Measurements from ENCODE around the gene RPL5. TPM values are rescaled to one million over a fixed set of nuclear protein-coding genes. Genes with fewer than 3 reads are reported as not detected.

Gene RPL5
- total RNA-seq, 1 experiment from 2014 or later, result 1,607 TPM

DNA sequence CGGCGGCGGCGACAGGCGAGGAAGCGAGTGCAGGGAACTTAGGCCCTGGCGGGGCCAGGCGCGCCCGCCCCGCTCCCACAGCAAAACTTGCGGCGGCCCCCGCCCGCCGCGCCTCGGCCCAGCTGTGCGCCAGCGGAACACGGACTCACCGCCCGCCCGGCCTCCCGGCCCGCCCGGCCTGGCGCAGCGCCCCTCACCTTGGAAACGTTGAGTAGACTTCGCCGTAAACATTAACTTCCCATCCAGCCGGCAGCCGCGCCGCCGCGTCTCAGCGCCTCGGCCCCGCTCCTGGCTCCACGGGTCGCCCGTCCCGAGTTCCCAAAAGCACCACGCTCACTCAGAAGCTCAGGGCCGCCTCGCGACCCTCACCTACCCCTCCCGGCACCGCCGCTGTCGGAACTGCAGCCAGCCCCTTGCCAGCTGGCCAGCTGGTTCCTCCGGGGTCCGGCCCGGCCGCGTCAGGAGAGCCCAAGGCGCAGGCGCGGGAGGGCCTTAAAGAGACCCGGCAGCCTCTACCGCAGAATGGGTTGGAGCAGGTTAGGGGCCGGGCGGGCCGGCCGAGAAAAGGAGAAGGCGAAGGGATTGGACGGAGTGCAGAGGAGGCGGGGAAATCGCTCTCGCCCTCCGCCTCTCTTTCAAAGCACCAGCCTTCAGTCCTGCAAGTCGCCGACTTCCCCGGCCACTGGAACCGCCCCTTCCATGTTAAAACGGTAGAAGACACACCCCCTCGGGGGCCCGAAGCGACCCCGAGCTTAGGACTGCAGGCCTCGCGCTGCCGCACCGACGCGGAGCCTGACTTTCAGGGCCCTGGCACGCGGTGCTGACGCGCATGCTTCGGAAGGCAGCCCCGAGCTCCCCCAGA, 47.0 kb upstream of the RPL5 start, which contains the start of gene EVI5:
Gene EVI5 (minus strand): TSS at position 470 of the 862 bp plus-strand sequence. CDS start 48,562 bp downstream, outside the sequence.
- Mint-ChIP-seq H3K27me3 (ENCODE audit: insufficient read depth, unreplicated experiment) (no peaks in the 10 kb centered on the region), H3K36me3 (ENCODE audit: insufficient read depth, unreplicated experiment) (no peaks in the 10 kb centered on the region), H3K4me3 (ENCODE audit: unreplicated experiment) (peak within 1 kb of the TSS; percentile 87), H3K9me3 (ENCODE audit: unreplicated experiment) (no peaks in the 10 kb centered on the region), H3K4me1 (ENCODE audit: insufficient read depth, unreplicated experiment) (peaks cover 10% of the 10 kb centered on the region), H3K27ac (ENCODE audit: low read depth, unreplicated experiment) (peak within 1 kb of the TSS; percentile 96)
- ChIA-PET CTCF (interaction anchor here (0.5 to 2.8 kb wide), 6 partner anchors 9 to 245 kb away, joined by 3 to 10 read pairs (median 4); no protein-coding TSS in a partner anchor), POLR2A (interaction anchor here (0.6 to 4.1 kb wide), 24 partner anchors 8 to 1283 kb away, joined by 3 to 45 read pairs (median 4); partner anchors contain the start of genes BTBD8, DIPK1A and RPL5)
- BruUV-seq (replicated peaks), result no TSS peak
- peak; percentile 96 for DNase-seq (ENCODE audit: unreplicated experiment)
- intact Hi-C loops (cut with micrococcal nuclease), result loop anchor here (2.0 kb wide), 2 partner anchors 34 to 36 kb away; no protein-coding TSS in a partner anchor
- TF ChIP-seq, protein P1, sequence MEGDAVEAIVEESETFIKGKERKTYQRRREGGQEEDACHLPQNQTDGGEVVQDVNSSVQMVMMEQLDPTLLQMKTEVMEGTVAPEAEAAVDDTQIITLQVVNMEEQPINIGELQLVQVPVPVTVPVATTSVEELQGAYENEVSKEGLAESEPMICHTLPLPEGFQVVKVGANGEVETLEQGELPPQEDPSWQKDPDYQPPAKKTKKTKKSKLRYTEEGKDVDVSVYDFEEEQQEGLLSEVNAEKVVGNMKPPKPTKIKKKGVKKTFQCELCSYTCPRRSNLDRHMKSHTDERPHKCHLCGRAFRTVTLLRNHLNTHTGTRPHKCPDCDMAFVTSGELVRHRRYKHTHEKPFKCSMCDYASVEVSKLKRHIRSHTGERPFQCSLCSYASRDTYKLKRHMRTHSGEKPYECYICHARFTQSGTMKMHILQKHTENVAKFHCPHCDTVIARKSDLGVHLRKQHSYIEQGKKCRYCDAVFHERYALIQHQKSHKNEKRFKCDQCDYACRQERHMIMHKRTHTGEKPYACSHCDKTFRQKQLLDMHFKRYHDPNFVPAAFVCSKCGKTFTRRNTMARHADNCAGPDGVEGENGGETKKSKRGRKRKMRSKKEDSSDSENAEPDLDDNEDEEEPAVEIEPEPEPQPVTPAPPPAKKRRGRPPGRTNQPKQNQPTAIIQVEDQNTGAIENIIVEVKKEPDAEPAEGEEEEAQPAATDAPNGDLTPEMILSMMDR (IDR thresholded peaks at IDR 0.05; ENCODE audit: unreplicated experiment), result no peak

DNA sequence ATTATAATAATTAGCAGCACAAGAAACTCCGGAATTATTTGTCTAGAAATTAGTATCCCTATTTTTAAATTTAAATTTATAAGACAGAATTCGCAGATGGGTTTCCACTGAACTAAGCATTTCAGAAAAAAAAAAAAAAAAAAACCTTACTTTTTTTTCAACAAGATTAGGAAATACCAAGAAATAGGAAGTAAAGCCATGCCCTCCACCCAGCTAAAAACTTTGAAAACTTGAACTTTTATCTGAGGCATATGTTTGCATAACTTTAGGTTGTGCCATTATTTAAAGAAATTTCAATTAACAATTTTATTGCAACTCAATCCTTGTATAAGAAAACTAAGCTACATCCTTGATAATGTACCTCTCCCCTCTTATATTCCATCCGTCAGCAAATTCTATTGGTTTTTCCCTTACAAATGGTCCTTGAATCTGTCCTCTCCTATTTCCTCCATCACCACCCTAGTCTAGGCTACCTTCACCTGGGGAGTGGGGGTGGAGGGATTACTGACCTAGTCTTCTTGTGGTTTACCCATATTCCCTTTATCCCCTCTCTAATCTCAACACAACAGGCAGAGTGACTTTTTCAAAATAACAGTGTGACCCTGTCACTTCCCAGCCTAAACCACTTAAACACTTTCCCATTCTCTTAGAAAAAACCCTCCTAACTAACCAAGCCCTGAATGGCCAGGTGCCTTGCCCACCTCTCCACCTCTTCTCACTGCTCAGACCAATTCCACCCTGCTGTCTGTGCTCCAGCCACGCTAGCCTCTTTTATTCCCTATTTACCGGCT, 45.5 kb upstream of the RPL5 start:
- H3K9me3 Mint-ChIP-seq (ENCODE audit: unreplicated experiment), result no peaks in the 10 kb centered on the region
- ChIA-PET POLR2A (interaction anchor here (0.7 to 4.1 kb wide), 7 partner anchors 9 to 989 kb away, joined by 4 to 45 read pairs (median 6); partner anchors contain the start of genes DIPK1A and RPL5), CTCF (interaction anchor here (0.7 to 2.8 kb wide), 2 partner anchors 37 to 162 kb away, joined by 6 to 10 read pairs; no protein-coding TSS in a partner anchor)
- BruUV-seq (replicated peaks), result no TSS peak
- intact Hi-C loops (cut with micrococcal nuclease), result no loop called here
- H3K27ac Mint-ChIP-seq (ENCODE audit: low read depth, unreplicated experiment), result no peak overlapping the region
- TF ChIP-seq, protein P1 (IDR thresholded peaks at IDR 0.05; ENCODE audit: unreplicated experiment), result no peak
- H3K4me3 Mint-ChIP-seq (ENCODE audit: unreplicated experiment), result peak overlapping the region; percentile 87
- H3K4me1 Mint-ChIP-seq (ENCODE audit: insufficient read depth, unreplicated experiment), result peaks cover 10% of the 10 kb centered on the region
- no peaks in the 10 kb centered on the region for H3K27me3 Mint-ChIP-seq (ENCODE audit: insufficient read depth, unreplicated experiment)
- no peak for DNase-seq (ENCODE audit: unreplicated experiment)
- no peaks in the 10 kb centered on the region for H3K36me3 Mint-ChIP-seq (ENCODE audit: insufficient read depth, unreplicated experiment)

DNA sequence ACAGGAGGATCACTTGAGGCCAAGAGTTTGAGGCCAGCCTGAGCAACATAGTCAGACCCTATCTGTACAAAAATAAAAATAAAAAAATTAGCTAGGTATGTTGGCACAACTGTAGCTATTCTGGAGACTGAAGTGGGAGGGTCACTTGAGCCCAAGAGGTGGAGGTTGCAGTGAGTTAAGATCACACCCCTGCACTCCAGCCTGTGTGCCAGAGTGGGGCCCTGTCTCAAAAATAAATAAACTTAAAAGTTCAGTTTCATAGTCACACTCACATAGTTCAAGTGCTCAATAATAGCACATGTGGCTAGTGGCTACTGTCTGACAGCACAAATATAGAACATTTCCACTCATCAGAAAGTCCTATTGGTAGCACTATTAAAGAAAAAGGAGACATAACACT, 41.8 kb upstream of the RPL5 start:
- Mint-ChIP-seq H3K27me3 (ENCODE audit: insufficient read depth, unreplicated experiment) (no peaks in the 10 kb centered on the region), H3K36me3 (ENCODE audit: insufficient read depth, unreplicated experiment) (no peaks in the 10 kb centered on the region), H3K27ac (ENCODE audit: low read depth, unreplicated experiment) (no peak overlapping the region), H3K4me3 (ENCODE audit: unreplicated experiment) (no peak overlapping the region), H3K9me3 (ENCODE audit: unreplicated experiment) (no peaks in the 10 kb centered on the region), H3K4me1 (ENCODE audit: insufficient read depth, unreplicated experiment) (peaks cover 6% of the 10 kb centered on the region)
- TF ChIP-seq, protein P1 (IDR thresholded peaks at IDR 0.05; ENCODE audit: unreplicated experiment), result no peak
- DNase-seq (ENCODE audit: unreplicated experiment), result no peak
- BruUV-seq (replicated peaks), result no TSS peak
- ChIA-PET POLR2A (interaction anchor here (0.6 to 0.7 kb wide), 2 partner anchors 42 to 965 kb away, joined by 3 to 4 read pairs; partner anchors contain the start of gene RPL5), CTCF (interaction anchor here (0.7 to 2.2 kb wide), 6 partner anchors 15 to 490 kb away, joined by 3 to 11 read pairs (median 4); no protein-coding TSS in a partner anchor)
- intact Hi-C loops (cut with micrococcal nuclease), result no loop called here

Data from MCF 10A (cell line).